Ovary (tissue), 9 donors: ENCODE measurements around the gene COL7A1. TPM values are rescaled to one million over a fixed set of nuclear protein-coding genes. Genes with fewer than 3 reads are reported as not detected.

Experiments used
- DNase-seq, 5 donors: peaks; one replicate each; pipeline ENCODE4 v3.0.0-alpha.2; 2019 to 2020
- H3K27ac ChIP-seq, 2 donors: fragments of 200-600 bp; one replicate each; pipeline versions ENCODE4 v1.5.1 to v1.8.0; 2019 to 2022
- H3K27me3 ChIP-seq: fragments of 200-600 bp; one replicate; pipeline ENCODE4 v1.8.0; 2022
- H3K36me3 ChIP-seq: fragments of 200-600 bp; sonication (generic); one replicate; pipeline ENCODE4 v1.5.1; 2019
- H3K4me1 ChIP-seq: one replicate; pipeline ENCODE4 v1.8.1; 2013; ENCODE audit warnings: mild to moderate bottlenecking, moderate library complexity; ENCODE audit not compliant: insufficient read depth
- H3K4me3 ChIP-seq: fragments of 200-600 bp; sonication (generic); one replicate; pipeline ENCODE4 v1.5.1; 2017
- H3K9me3 ChIP-seq, 2 donors: fragments of 200-600 bp in 1 of 2; sonication (generic) in 1 of 2; one replicate each; pipeline versions ENCODE4 v1.5.1 to v1.8.1; 2013 to 2019; ENCODE audit warnings: mild to moderate bottlenecking in 1 of 2, moderate library complexity in 1 of 2
- EP300 ChIP-seq: sonication (generic); formaldehyde crosslinking; IDR thresholded peaks from one replicate; pipeline ENCODE4 v1.6.1; 2017; ENCODE audit warnings: antibody characterized with exemption
- POLR2A ChIP-seq: fragments of 450-650 bp; IDR thresholded peaks from one replicate; pipeline ENCODE4 v1.6.1; 2017; ENCODE audit warnings: antibody characterized with exemption, mild to moderate bottlenecking, moderate library complexity
- WGBS, 3 donors: extraction: QIAGEN DNeasy Blood & Tissue Kit in 1 of 3; methylation state at CpG; one replicate each; pipeline versions ENCODE4 v1.1.5 to v1.1.7; 2013 to 2017; 5-methylcytosine and 5-hydroxymethylcytosine counted together
- intact Hi-C, 4 donors: fragments of 100-400 bp; cut with DNase I; formaldehyde crosslinking; loops; one replicate each; pipeline versions ENCODE4 v1.11.0 to v1.15.1; 2022 to 2023
- polyA plus RNA-seq, 2 donors: library from polyadenylated mRNA; stranded (reverse); fragments of 200-250 nt in 1 of 2; fragments of 350-450 nt in 1 of 2; fragmentation: Illumina TruSeq in 1 of 2; extraction: RNeasy Lipid Tissue Mini Kit (QIAGEN cat#74804) in 1 of 2; gene quantifications; one replicate each; pipeline ENCODE4 v1.2.3, GENCODE V29; 2013 to 2014
- total RNA-seq, 7 donors: library from RNA; depleted of rRNA in 2 of 7; stranded (reverse); fragments of >200 nt in 2 of 7; fragmentation: NEBNext Ultra II Directional in 3 of 7; extraction: Animal tissue kit (Norgen Biotek cat#: 25700) in 3 of 7; gene quantifications; one replicate each; pipeline versions ENCODE4 v1.1.0 to v1.2.4, GENCODE V29; 2016 to 2023
- TF ChIP-seq, protein P1 (sequence below), 3 donors: fragments of 450-650 bp in 2 of 3; fragments of 200-600 bp in 1 of 3; IDR thresholded peaks; one replicate each; pipeline versions ENCODE4 v1.5.1 to v1.8.0; 2016 to 2022; ENCODE audit warnings: antibody characterized with exemption in 3 of 3, mild to moderate bottlenecking in 1 of 3
- donor health status: DM: no; HTN: no; CAD: no; lungs with moderate emphysema.
- donor health status: DM: no; HTN: no; CAD: no.
- donor health status: Bipolar disorder and iron deficiency.
- donor health status: DM: yes; HTN: yes; CAD: no.
- donor health status: DM: no; HTN: no; CAD: no.
- donor health status: DM: yes; HTN: yes; CAD: no.

Gene COL7A1
- total and polyA plus RNA-seq, 9 donors = 1.1 to 18.4 (median 8.3) TPM

DNA sequence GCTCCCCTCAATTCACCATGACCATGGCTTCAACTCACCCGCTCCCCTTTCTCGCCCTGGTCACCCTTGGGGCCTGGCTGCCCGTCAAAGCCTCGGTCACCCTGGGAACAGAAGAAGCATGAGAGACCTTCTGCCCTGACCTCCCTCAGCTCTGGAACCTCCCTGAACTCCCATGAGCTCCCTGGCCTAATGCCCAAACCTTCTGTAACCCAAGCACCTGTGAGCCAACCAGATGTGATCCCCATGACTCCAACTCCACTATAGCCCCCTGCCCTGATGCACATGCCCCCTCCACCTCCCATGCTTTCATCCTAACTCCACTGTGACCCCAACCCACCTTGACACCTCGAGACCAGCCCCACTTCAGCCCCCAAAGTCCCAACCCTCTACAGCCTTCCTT, 28.0 kb downstream of the COL7A1 start:
- Histone ChIP-seq H3K9me3 (no peaks in the 10 kb centered on the region), H3K27me3 (no peaks in the 10 kb centered on the region), H3K4me3 (no peak overlapping the region), H3K4me1 (no peaks in the 10 kb centered on the region), H3K36me3 (no peaks in the 10 kb centered on the region), H3K27ac (no peak overlapping the region)
- WGBS, 3 donors = 86 to 88% (median 87%) methylated on average over 5 of the region's 5 CpGs
- no peak for DNase-seq
- no peak for TF ChIP-seq POLR2A
- TF ChIP-seq EP300 = no peak
- TF ChIP-seq, protein P1, sequence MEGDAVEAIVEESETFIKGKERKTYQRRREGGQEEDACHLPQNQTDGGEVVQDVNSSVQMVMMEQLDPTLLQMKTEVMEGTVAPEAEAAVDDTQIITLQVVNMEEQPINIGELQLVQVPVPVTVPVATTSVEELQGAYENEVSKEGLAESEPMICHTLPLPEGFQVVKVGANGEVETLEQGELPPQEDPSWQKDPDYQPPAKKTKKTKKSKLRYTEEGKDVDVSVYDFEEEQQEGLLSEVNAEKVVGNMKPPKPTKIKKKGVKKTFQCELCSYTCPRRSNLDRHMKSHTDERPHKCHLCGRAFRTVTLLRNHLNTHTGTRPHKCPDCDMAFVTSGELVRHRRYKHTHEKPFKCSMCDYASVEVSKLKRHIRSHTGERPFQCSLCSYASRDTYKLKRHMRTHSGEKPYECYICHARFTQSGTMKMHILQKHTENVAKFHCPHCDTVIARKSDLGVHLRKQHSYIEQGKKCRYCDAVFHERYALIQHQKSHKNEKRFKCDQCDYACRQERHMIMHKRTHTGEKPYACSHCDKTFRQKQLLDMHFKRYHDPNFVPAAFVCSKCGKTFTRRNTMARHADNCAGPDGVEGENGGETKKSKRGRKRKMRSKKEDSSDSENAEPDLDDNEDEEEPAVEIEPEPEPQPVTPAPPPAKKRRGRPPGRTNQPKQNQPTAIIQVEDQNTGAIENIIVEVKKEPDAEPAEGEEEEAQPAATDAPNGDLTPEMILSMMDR (IDR thresholded peaks at IDR 0.05) = no peak
- intact Hi-C loops = no loop called here

DNA sequence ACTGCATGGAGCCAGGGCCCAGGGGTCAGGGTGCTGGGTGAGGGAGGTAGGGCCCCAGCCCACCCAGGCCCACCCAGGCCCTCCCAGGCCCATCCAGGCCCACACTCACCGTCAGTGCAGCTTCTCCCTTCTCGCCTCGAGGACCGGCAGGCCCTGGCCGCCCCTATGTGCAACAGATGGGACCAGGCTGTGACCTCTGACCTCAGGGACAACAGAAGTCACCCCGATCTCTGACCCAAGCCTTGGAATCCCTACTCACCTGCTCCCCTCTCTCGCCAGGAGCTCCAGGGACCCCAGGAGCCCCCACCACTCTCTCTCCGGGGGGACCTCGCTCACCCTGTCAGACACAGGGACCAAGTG, 28.7 kb downstream of the COL7A1 start:
- Histone ChIP-seq H3K4me1 (no peaks in the 10 kb centered on the region), H3K36me3 (no peaks in the 10 kb centered on the region), H3K4me3 (no peak overlapping the region), H3K27me3 (no peaks in the 10 kb centered on the region), H3K9me3 (no peaks in the 10 kb centered on the region), H3K27ac (no peak overlapping the region)
- DNase-seq = no peak
- TF ChIP-seq POLR2A = no peak
- TF ChIP-seq, protein P1 (IDR thresholded peaks at IDR 0.05) = no peak
- TF ChIP-seq EP300 = no peak
- intact Hi-C loops = no loop called here
- 84 to 87% (median 87%) methylated on average over 7 to 9 of the region's 9 CpGs for WGBS, 3 donors

- DNase-seq = no peak
- intact Hi-C loops = no loop called here
- WGBS, 3 donors = 53 to 61% (median 55%) methylated on average over 7 of the region's 7 CpGs
- peaks cover 3% of the 10 kb centered on the region for H3K4me1 ChIP-seq
- no peaks in the 10 kb centered on the region for H3K27me3 ChIP-seq
- no peak overlapping the region for H3K4me3 ChIP-seq
- H3K36me3 ChIP-seq = no peaks in the 10 kb centered on the region
- H3K27ac ChIP-seq = no peak overlapping the region
- TF ChIP-seq EP300 = no peak
- TF ChIP-seq, protein P1 (IDR thresholded peaks at IDR 0.05) = no peak
- TF ChIP-seq POLR2A = no peak
- H3K9me3 ChIP-seq = no peaks in the 10 kb centered on the region
Observed at GRCh38 chr3:48565591-48566400, 29.3 kb downstream of the COL7A1 start.

DNA sequence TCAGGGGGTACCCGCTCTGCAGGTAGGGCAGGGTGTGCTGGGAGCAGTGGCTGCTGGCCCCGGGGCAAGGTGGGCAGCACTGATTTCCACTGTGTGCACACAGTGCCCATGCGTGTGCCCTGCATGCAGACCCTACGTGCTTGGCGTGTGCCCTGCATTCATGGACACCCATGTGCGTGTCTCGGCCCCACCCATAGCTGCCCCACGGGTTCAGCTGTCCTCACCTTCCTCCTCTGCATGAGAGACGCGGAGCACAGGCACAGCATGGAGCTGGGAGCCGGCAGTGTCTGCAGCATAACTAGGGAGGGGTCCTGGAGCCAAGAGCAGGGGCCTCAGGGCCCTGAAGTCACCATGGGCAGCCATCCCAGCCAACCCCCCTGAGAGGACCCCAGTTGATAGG, 29.9 kb downstream of the COL7A1 start:
- H3K4me1 ChIP-seq = peaks cover 7% of the 10 kb centered on the region
- H3K27ac ChIP-seq = no peak overlapping the region

More for the DNA sequence above, 29.9 kb downstream of the COL7A1 start:
- Histone ChIP-seq H3K36me3 (no peaks in the 10 kb centered on the region), H3K4me3 (no peak overlapping the region), H3K9me3 (no peaks in the 10 kb centered on the region), H3K27me3 (no peaks in the 10 kb centered on the region)
- DNase-seq = no peak
- TF ChIP-seq POLR2A (no peak), EP300 (no peak)
- TF ChIP-seq, protein P1 (IDR thresholded peaks at IDR 0.05) = no peak
- WGBS, 3 donors = 83 to 90% (median 86%) methylated on average over 10 to 11 of the region's 11 CpGs
- intact Hi-C loops = no loop called here
